GM12872 (cell line): ENCODE measurements around the gene NUDT16L1.

Experiments used
- CTCF ChIP-seq: IDR thresholded peaks from 3 replicates; pipeline ENCODE4 v1.5.1; 2011; ENCODE audit warnings: low read depth, mild to moderate bottlenecking, low read length, moderate library complexity; ENCODE audit not compliant: insufficient read depth

NUDT16L1 gene

GRCh38 chr16:4695473-4696171 lies 2.3 kb downstream of the NUDT16L1 start:
- no peak for TF ChIP-seq CTCF

DNA sequence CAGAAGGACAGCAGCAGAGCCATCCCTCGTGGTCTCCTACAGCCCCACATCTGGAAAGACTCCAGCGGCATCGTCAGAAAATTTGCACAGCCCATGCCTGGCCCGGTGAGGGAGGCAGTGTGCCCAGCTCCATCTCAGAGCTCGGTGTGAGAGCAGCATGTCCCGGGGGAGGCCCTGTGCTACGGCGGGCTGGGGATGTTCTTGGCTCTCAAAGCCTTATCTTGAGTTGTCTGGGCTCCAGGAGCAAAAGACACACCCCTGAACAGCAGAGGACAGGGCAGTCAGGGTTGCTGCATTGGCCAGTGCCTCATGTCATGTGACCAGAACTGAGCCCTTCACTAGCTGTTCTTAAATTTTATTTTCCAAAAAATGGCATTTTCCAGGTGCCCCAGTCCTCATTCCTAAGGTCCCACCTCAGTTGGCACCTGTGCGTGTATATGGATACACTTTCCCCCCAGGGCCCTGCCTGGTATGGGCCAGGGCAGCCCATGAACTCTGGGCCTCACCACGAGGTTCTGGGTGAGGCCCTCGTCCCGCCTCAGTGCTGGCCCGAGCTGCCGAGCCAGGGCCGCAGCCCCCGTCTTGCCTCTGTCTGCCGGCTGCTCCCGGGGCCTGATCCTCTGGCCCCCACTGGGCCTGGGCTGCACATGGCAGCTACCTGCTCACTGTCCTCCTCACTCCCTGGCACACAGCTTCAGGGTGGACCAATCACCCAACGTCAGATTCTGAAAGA lies 3.0 kb downstream of the NUDT16L1 start:
- TF ChIP-seq CTCF: no peak

GRCh38 chr16:4696905-4697847 lies 3.8 kb downstream of the NUDT16L1 start:
- TF ChIP-seq CTCF: no peak

DNA sequence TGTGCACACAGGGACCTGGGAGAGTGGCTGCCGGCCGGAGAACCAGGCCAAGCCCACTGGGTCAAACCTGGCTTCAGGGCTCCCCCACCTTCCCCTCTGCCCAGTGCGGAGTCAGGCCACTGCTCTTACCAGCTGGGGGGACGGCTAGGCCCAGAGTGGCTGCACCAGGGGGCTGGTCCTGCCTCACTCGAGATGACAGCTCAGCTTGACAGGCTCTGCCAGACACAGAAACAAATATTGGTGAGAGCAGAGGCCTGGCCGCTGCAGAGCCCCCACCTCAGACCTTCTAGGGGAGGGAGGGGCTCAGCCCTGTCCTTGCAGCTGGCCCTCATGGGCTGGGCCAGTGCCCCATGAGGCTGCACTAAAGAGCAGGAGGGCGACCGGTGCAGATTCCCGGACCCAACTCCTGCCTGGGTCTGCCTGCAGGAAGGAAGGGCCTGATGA lies 4.5 kb downstream of the NUDT16L1 start:
- no peak for TF ChIP-seq CTCF

DNA sequence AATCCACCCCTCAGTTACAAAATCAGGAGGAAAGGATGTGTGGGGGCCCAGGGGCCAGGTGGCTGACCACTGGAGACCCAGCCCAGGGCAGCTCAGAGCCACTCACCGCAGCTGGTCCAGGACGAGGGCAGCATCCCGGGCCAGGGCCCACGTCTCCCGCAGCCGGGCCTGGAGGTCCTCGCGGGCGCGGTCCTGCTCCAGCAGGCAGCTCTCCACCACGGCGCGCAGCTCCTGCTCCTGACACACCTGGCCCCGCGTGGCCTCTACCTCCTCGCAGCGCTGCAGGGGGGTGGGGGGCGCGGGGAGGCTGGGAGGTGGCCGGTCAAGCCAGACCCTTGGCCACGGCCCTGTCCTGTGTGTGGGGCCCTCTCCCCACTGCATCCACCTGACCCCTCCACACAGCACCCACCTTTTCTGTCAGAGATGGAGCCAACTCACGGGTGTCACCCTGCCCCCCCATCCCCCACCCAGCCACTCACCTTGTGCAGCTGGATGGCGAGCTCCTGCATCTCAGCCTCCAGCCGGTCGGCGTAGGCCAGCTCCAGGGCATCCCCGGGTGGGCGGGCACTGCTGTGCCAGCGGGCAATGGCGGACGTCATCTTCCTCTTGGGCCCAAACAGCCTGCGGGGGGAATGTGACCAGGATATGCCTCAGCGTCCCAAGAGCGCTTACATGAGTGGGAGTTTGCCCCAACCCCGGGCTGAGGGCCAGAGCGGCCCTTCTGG lies 5.1 kb downstream of the NUDT16L1 start:
- TF ChIP-seq CTCF: no peak

DNA sequence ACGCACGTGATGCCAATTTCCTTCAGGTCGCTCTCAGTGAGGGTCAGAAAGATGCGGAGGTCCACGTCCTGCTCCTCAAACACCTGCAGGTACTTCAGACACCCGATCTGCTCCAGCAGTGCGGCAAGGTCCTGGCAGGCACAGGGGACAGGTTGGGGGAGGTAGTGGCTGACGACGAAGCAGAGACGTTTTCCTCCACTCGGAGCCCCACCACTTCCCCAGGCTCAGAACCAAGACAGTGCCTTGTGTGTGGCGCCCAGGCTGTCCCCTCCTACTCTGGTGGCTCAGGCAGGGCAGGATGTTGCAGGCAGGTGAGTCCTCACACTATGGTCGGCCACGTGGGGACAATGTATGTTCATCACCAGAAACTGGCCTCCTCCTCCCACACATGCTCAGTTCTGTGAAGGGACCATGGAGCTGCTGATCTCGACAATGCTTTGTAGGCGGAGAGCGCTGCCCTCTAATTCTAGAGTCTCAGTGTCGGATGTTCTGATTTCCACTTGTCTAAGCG lies 5.7 kb downstream of the NUDT16L1 start:
- no peak for TF ChIP-seq CTCF
